ENCODE measurements around the gene IL17B.

DNA sequence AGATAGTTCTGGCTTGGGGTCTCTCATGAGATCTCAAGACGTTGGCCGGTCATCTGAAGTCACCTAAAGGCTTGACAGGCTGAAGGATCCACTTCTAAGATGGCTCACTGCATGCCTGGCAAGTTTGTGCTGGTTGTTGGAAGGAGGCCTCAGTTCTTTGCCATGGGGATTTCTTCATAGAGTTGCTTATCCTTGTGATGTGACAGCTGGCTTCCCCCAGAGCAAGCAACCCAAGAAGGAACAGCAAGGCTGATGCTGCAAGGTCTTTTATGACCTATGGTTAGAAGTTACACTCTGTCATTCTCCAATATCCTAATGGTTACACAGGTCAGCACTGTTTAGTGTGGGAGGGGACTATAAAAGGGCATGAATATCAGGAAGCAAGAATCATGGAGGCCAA, 54.5 kb downstream of the IL17B start:
- TF ChIP-seq CTCF (optimal IDR thresholded peaks at IDR 0.05 in 1 of 3, IDR thresholded peaks at IDR 0.05 in 1 of 3, conservative IDR thresholded peaks at IDR 0.05 in 1 of 3; ENCODE audit: extremely low read depth in 1 of 3, insufficient read depth in 2 of 3, low read length in 3 of 3) (no peak), EZH2 (IDR thresholded peaks at IDR 0.05; ENCODE audit: low read length) (no peak)

Data from keratinocyte (primary cell).